Kidney (tissue), 14 donors: Measurements from ENCODE around the gene FOXL2. TPM values are rescaled to one million over a fixed set of nuclear protein-coding genes. Genes with fewer than 3 reads are reported as not detected.
A peak's percentile ranks its signal among the peaks of the same experiment; 100 is the strongest.

Source experiments
- DNase-seq, 5 donors: peaks; one replicate each; pipeline ENCODE4 v3.0.0-alpha.2; 2013 to 2020
- FAIRE-seq: peaks from 2 replicates; lab custom pipeline; 2012; peaks lifted over from hg19 to GRCh38; lab: Jason Lieb, UNC
- H3K27ac ChIP-seq, 2 donors: one replicate each; pipeline ENCODE4 v1.7.0; 2013; ENCODE audit warnings: low read depth in 2 of 2, low read length in 2 of 2, inconsistent platforms in 1 of 2
- H3K27me3 ChIP-seq: one replicate; pipeline ENCODE4 v1.7.1; 2013; ENCODE audit warnings: low read length, inconsistent platforms; ENCODE audit not compliant: control insufficient read depth, insufficient read depth
- H3K36me3 ChIP-seq, 3 donors: one replicate each; pipeline versions ENCODE4 v1.7.0 to v1.7.1; 2013; ENCODE audit warnings: low read length in 3 of 3, control low read depth in 1 of 3, inconsistent platforms in 1 of 3; ENCODE audit not compliant: insufficient read depth in 3 of 3, control insufficient read depth in 2 of 3
- H3K4me1 ChIP-seq, 3 donors: one replicate each; pipeline versions ENCODE4 v1.7.0 to v1.7.1; 2013; ENCODE audit warnings: low read length in 3 of 3, inconsistent platforms in 1 of 3, low read depth in 1 of 3; ENCODE audit not compliant: control insufficient read depth in 2 of 3, insufficient read depth in 2 of 3
- H3K4me3 ChIP-seq, 3 donors: one replicate each; pipeline versions ENCODE4 v1.7.0 to v1.8.1; 2013; ENCODE audit warnings: low read length in 3 of 3, control low read depth in 1 of 3, inconsistent platforms in 1 of 3
- H3K9ac ChIP-seq, 3 donors: one replicate each; pipeline versions ENCODE4 v1.7.0 to v1.7.1; 2013; ENCODE audit warnings: low read length in 3 of 3, control low read depth in 1 of 3, inconsistent platforms in 1 of 3
- H3K9me3 ChIP-seq, 3 donors: one replicate each; pipeline versions ENCODE4 v1.7.0 to v1.7.1; 2013; ENCODE audit warnings: low read length in 3 of 3, control low read depth in 1 of 3, inconsistent platforms in 1 of 3; ENCODE audit not compliant: control insufficient read depth in 2 of 3, insufficient read depth in 1 of 3
- CTCF ChIP-seq: IDR thresholded peaks from 3 replicates; pipeline ENCODE4 v1.5.1; 2012; ENCODE audit warnings: mild to moderate bottlenecking, moderate library complexity, borderline replicate concordance; ENCODE audit not compliant: insufficient read depth; ENCODE audit errors: extremely low read depth
- intact Hi-C: fragments of 100-400 bp; cut with DNase I; formaldehyde crosslinking; loops from one replicate; pipeline ENCODE4 v1.11.1; 2022
- polyA plus RNA-seq: library from polyadenylated mRNA; stranded (reverse); fragments of 350-450 nt; fragmentation: Illumina TruSeq; extraction: RNeasy Lipid Tissue Mini Kit (QIAGEN cat#74804); gene quantifications from one replicate; pipeline ENCODE4 v1.2.3, GENCODE V29; 2014; ENCODE audit warnings: low read depth, low replicate concordance; ENCODE audit not compliant: insufficient read depth
- total RNA-seq: library from RNA; stranded (reverse); fragmentation: NEBNext Ultra II Directional; extraction: Animal tissue kit (Norgen Biotek cat#: 25700); gene quantifications from one replicate; pipeline ENCODE4 v1.2.1, GENCODE V29; 2021
- donor health status: control.
- donor health status: control.
- donor health status: control.
- donor health status: control.
- donor health status: control.
- donor health status: DM: yes; HTN: yes; CAD: no.
- donor health status: Normal renal cell carcinoma (clear cell type).

FOXL2 gene
- total and polyA plus RNA-seq, 2 donors from 2014 or later, result not detected

GRCh38 chr3:138945709-138946662 lies 951 bp downstream of the FOXL2 start:
- FAIRE-seq (no peak), DNase-seq (peak in 3 of 5 donors; percentile 21 to 69 (median 35))
- no peak overlapping the region for H3K27ac ChIP-seq
- H3K36me3 ChIP-seq, result no peaks in the 10 kb centered on the region
- peaks cover 66% of the 10 kb centered on the region for H3K27me3 ChIP-seq
- peaks cover 0 to 20% (median 0%) of the 10 kb centered on the region in 3 donors for H3K4me1 ChIP-seq
- intact Hi-C loops, result no loop called here
- no peak for TF ChIP-seq CTCF
- H3K9me3 ChIP-seq, result no peaks in the 10 kb centered on the region
- no peak overlapping the region for H3K9ac ChIP-seq
- H3K4me3 ChIP-seq, result no peak overlapping the region

- no peaks in the 10 kb centered on the region for H3K9me3 ChIP-seq
- H3K4me1 ChIP-seq, result peaks cover 0 to 18% (median 0%) of the 10 kb centered on the region in 3 donors
- TF ChIP-seq CTCF, result no peak
- no peak overlapping the region for H3K27ac ChIP-seq
- H3K4me3 ChIP-seq, result no peak overlapping the region
- H3K27me3 ChIP-seq, result peaks cover 67% of the 10 kb centered on the region
- DNase-seq, result peak in 4 of 5 donors; percentile 45 to 72 (median 61)
- no peak overlapping the region for H3K9ac ChIP-seq
- H3K36me3 ChIP-seq, result no peaks in the 10 kb centered on the region
- intact Hi-C loops, result no loop called here
- FAIRE-seq, result no peak
Observed at GRCh38 chr3:138944929-138945708, 1.8 kb downstream of the FOXL2 start.

- no peak overlapping the region for H3K9ac ChIP-seq
- no peaks in the 10 kb centered on the region for H3K9me3 ChIP-seq
- H3K4me3 ChIP-seq, result no peak overlapping the region
- no peaks in the 10 kb centered on the region for H3K36me3 ChIP-seq
- FAIRE-seq (no peak), DNase-seq (no peak)
- peaks cover 0 to 13% (median 0%) of the 10 kb centered on the region in 3 donors for H3K4me1 ChIP-seq
- intact Hi-C loops, result no loop called here
- H3K27ac ChIP-seq, result no peak overlapping the region
- peaks cover 72% of the 10 kb centered on the region for H3K27me3 ChIP-seq
- no peak for TF ChIP-seq CTCF
Observed at GRCh38 chr3:138944654-138944928, 2.3 kb downstream of the FOXL2 start.
